ENCODE measurements around the gene NAGLU. TPM values are rescaled to one million over a fixed set of nuclear protein-coding genes. Genes with fewer than 3 reads are reported as not detected.

Gene NAGLU
- total and polyA plus RNA-seq, 2 of the 13 experiments (the other 11 are each of a cell fraction or from before 2014, with no cell fraction given) = 28.2 to 40.1 TPM

- no peak for TF ChIP-seq CSRNP2 (CRISPR knock-in tag; conservative IDR thresholded peaks at IDR 0.05; ENCODE audit: low read depth)
- no peak for TF ChIP-seq ZNF33B (CRISPR knock-in tag; IDR thresholded peaks at IDR 0.05)
- no peak for TF ChIP-seq ZMAT3 (CRISPR knock-in tag; conservative IDR thresholded peaks at IDR 0.05)
- TF ChIP-seq ZNF18 (CRISPR knock-in tag; IDR thresholded peaks at IDR 0.05; ENCODE audit: insufficient replicate concordance) = no peak
- no peak for TF ChIP-seq NFIB (CRISPR knock-in tag; IDR thresholded peaks at IDR 0.05; ENCODE audit: borderline replicate concordance)
- TF ChIP-seq FLYWCH1 (CRISPR knock-in tag; IDR thresholded peaks at IDR 0.05) = no peak
- TF ChIP-seq ZNF331 (CRISPR knock-in tag; IDR thresholded peaks at IDR 0.05) = no peak
- TF ChIP-seq ZBTB2 (CRISPR knock-in tag; IDR thresholded peaks at IDR 0.05; ENCODE audit: low read depth) = no peak
- no peak for TF ChIP-seq ISL2 (CRISPR knock-in tag; IDR thresholded peaks at IDR 0.05)
- no peak for TF ChIP-seq ZUFSP (CRISPR knock-in tag; IDR thresholded peaks at IDR 0.05; ENCODE audit: borderline replicate concordance)
- TF ChIP-seq PLRG1 (conservative IDR thresholded peaks at IDR 0.05) = no peak
- TF ChIP-seq ZNF335 (CRISPR knock-in tag; IDR thresholded peaks at IDR 0.05) = no peak
- TF ChIP-seq ZNF235 (CRISPR knock-in tag; IDR thresholded peaks at IDR 0.05; ENCODE audit: borderline replicate concordance) = no peak
- TF ChIP-seq TARDBP (CRISPR knock-in tag; IDR thresholded peaks at IDR 0.05) = no peak
- no peak for TF ChIP-seq ZNF275 (CRISPR knock-in tag; IDR thresholded peaks at IDR 0.05; ENCODE audit: borderline replicate concordance)
- TF ChIP-seq ZNF432 (CRISPR knock-in tag; IDR thresholded peaks at IDR 0.05; ENCODE audit: borderline replicate concordance) = no peak
- TF ChIP-seq SRY (CRISPR knock-in tag; IDR thresholded peaks at IDR 0.05) = 0 out of 2 replicates have a peak, but pooled peaks have one; percentile 46
- no peak for TF ChIP-seq ZNF773 (CRISPR knock-in tag; IDR thresholded peaks at IDR 0.05; ENCODE audit: borderline replicate concordance)
- no peak for TF ChIP-seq KAT8 (CRISPR knock-in tag; IDR thresholded peaks at IDR 0.05)
- no peak for TF ChIP-seq KLF9 (CRISPR knock-in tag; IDR thresholded peaks at IDR 0.05; ENCODE audit: low read depth)
- TF ChIP-seq MIXL1 (CRISPR knock-in tag; IDR thresholded peaks at IDR 0.05) = no peak
- no peak for TF ChIP-seq ZNF83 (CRISPR knock-in tag; IDR thresholded peaks at IDR 0.05; ENCODE audit: borderline replicate concordance)
- no peak for TF ChIP-seq PREB (CRISPR knock-in tag; IDR thresholded peaks at IDR 0.05)
Measured at GRCh38 chr17:42537156-42537805, 1.2 kb downstream of the NAGLU start (continued).

Measured in HepG2 (cell line).